NB4 (cell line): ENCODE results near the gene CKAP4.

Source experiments
- MYC ChIP-seq: IDR thresholded peaks from 2 replicates; pipeline ENCODE4 v1.6.1; 2011; ENCODE audit warnings: low read depth, low read length
- POLR2A ChIP-seq: IDR thresholded peaks from 2 replicates; pipeline ENCODE4 v1.6.1; 2011; ENCODE audit warnings: mild to moderate bottlenecking; ENCODE audit not compliant: insufficient read length; ENCODE audit errors: extremely low read depth
- TF ChIP-seq, protein P1 (sequence below): IDR thresholded peaks from one replicate; pipeline ENCODE4 v1.5.1; 2012; ENCODE audit warnings: low read depth, low read length
- TF ChIP-seq, protein P2 (sequence below): IDR thresholded peaks from 2 replicates; pipeline ENCODE4 v1.6.1; 2011; ENCODE audit warnings: low read depth, low read length

DNA sequence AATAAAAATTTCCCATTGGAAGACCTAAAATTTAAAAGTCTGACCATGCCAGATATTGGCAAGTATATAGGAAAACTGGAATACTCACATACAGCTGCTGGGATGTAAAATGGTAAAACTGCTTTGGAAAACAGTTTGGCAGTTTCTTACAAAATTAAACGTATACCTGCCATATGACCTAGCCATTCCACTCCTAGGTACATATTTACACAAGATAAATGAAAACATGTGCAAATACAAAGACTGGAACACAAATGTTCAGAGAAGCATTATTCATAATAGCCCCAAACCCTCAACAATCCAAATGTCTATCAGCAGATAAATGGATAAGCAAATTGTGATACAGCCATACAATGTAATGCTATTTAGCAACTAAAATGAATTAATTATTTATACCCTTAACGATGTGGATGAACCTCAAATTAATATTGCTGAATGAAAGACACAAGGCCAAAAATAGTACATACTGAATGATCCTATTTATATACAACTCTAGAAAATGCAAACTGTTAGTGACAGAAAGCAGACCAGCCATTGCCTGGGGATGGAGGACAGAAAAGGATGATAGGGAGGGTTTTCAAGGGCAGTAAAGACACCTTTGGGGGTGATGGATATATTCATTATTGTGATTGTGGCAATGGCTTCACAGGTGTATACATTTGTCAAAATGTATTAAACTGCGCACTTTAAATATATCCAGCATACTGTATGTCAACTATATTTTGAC, 33.4 kb upstream of the CKAP4 start:
- TF ChIP-seq, protein P1, sequence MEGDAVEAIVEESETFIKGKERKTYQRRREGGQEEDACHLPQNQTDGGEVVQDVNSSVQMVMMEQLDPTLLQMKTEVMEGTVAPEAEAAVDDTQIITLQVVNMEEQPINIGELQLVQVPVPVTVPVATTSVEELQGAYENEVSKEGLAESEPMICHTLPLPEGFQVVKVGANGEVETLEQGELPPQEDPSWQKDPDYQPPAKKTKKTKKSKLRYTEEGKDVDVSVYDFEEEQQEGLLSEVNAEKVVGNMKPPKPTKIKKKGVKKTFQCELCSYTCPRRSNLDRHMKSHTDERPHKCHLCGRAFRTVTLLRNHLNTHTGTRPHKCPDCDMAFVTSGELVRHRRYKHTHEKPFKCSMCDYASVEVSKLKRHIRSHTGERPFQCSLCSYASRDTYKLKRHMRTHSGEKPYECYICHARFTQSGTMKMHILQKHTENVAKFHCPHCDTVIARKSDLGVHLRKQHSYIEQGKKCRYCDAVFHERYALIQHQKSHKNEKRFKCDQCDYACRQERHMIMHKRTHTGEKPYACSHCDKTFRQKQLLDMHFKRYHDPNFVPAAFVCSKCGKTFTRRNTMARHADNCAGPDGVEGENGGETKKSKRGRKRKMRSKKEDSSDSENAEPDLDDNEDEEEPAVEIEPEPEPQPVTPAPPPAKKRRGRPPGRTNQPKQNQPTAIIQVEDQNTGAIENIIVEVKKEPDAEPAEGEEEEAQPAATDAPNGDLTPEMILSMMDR = no peak
- TF ChIP-seq POLR2A = no peak
- TF ChIP-seq MYC = no peak
- TF ChIP-seq, protein P2, sequence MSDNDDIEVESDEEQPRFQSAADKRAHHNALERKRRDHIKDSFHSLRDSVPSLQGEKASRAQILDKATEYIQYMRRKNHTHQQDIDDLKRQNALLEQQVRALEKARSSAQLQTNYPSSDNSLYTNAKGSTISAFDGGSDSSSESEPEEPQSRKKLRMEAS = no peak
